GM21576 (cell line): ENCODE data around the gene GRIP2.

Experiments used
- ATAC-seq: cut with Tn5 transposase; IDR thresholded peaks from one replicate; pipeline ENCODE4 v1.9.1; 2021; ENCODE audit warnings: mild to moderate bottlenecking, moderate library complexity; ENCODE audit not compliant: unreplicated experiment

The GRIP2 gene

DNA sequence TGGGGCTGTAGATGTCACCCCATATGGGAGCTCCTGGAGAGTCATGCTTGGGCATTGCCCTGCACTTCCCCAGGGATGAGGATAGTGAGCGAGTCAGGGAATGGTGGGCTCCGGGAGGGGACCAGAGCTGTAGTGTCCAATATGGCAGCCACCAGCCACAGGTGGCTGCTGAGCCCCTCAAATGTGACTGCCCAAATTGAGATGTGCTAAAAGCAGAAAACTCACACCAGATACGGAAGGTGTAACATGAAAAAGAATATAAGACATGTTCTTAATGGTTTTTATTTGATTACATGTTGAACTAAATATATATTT is 31.7 kb downstream of the GRIP2 start:
- ATAC-seq, result no peak

- ATAC-seq, result no peak
These were observed 32.2 kb downstream of the GRIP2 start for GRCh38 chr3:14507757-14508504.

GRCh38 chr3:14507305-14507741 is 32.8 kb downstream of the GRIP2 start:
- no peak for ATAC-seq

DNA sequence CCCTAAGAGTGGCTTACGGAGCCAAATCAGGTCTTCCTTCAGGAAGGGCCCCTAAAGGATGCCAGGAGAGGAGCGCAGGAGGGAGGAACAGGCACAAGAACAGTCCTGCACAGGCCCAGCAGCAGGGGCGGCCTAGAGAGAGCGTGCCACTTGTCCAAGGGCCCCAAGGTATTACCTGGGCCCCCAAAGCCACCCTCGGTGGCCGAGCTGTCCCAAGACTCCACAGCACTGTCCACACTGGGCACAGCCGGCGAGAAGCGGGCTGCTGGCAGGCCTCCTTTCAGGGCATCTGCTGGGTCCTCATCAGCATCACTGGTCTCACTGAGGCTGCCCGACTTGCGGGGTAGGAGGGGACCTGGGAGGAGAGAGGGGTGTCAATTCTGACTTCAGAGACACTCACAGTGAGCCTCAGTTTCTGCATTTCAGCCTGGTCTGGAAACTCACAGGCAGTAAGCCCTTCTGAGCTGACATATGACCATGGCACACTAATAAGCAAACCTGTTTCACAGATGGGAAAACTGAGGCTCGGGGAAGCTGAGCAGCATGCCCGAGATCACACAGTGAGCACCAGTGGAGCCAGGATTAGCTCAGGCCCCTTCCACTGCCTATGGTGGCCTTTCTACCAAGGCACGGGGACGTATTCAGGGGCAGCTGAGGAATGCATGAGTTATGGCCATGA is 33.4 kb downstream of the GRIP2 start:
- ATAC-seq, result no peak

DNA sequence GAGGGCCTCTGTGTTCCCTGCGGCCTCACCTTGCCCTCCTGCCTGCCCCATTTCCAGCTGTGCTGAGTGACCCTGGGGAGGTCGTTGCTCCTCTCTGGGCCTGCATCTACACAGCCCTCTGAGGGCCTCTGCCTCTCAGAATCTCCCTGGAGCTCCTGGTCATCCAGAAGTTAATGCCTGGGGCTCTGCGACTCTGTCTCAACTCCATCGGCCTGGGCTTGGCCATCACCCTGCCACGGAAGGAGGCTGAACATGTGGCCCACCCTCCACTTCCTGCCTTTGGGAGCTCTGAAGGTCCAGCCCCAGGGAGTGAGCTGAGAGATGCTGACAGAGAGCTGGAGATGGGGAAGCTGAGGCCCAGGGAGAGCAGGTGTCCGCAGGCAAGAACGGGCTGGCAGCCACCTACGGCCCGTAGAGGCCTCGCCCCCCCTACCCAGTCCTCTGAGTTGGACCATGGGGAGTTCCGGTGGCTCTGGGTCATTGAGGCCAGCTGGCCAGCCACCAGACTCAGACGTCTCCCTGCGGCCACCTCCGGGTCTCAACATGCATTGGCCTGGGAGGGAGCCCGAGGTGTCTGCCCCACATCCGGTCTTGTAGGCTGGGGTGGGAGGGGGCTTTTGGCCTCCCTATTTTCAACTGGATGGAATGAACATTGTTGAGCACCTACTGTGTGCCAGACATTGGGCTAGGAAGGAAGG is 34.2 kb downstream of the GRIP2 start:
- ATAC-seq, result no peak

- ATAC-seq, result no peak
These were observed 34.9 kb downstream of the GRIP2 start for GRCh38 chr3:14505001-14505802.

DNA sequence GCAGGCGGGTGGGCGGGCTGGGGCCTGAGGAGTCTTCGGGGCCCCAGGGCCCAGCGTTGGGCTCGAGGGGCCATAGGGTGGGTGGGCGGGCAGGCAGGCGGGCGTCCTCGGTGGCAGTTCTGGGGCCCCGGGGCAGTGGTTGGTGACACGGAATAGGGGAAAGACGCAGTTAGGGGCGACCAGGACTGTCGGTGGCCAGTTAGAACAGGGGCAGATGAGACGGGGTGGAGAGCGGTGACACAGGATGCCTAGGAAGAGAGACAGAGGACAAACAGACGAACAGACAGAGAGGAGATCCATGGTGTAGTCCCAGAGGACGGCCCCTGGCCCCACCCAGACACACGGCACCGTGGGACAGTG is 36.5 kb downstream of the GRIP2 start:
- no peak for ATAC-seq

DNA sequence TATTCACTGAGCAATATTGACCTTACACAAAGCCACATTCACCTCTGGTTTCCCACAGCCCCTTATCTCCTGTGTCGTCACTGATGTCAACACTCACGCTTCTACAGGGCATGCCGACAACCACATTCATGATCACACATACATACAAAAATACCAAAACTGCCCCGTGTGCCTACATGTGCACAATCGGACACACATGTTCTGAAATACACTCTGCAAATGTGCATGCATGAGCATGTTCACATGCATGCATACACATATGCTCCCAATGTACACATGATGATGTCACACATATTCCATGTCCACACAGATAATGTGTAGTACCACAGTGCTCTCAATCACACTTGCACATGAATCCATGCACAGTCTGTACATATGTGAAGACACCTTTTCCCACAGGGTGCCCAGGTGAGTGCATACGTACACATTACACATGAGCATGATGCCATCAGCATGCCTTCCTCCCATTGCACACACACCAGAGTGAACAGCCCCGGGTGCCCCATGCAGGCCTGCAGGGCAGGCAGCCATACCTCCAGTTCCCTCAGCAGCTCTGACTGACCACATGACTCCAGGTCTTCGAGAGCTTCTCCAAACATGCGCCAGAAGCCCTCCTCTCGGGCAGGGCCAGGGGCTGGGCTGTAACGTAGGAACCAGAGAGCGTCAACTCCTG is 37.0 kb downstream of the GRIP2 start:
- ATAC-seq, result no peak

DNA sequence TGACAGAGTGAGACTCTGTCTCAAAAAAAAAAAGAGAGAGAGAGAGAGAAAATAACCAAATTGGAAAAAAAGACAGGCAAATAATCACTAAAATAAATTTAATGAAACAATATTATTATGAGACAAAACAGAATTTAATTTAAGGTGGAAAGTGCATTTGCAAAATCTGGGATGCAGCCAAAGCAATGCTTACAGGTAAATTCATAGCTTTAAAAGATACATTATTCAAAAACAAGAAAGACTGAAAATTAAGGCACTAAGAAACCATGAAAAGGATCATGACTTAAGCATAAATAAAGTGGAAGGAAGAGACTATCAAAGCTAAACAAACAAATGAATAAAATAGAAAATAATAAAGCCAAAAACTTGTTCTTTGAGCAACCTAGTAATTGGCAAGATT is 37.7 kb downstream of the GRIP2 start:
- ATAC-seq, result no peak

GRCh38 chr3:14497321-14497720 is 42.8 kb downstream of the GRIP2 start:
- no peak for ATAC-seq

GRCh38 chr3:14496351-14496750 is 43.8 kb downstream of the GRIP2 start:
- ATAC-seq, result no peak

DNA sequence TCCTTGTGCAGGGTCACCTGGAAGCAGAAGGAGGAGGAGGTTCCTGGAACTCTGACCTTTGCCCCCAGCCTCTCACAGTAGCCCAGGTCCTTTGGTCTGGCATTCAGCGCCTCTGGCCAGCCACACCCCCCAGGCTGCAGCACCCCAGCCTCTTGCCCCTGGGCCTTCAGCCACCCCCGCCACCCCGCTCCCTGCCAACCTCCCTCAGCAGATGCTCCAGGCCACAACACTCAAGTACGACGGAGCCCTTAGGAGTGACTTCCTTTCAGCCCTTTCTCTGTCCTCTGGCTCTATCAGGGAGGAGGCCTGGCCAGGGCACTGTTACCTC is 45.2 kb downstream of the GRIP2 start:
- ATAC-seq, result no peak

GRCh38 chr3:14494279-14494972 is 45.7 kb downstream of the GRIP2 start:
- ATAC-seq, result no peak

- no peak for ATAC-seq
These were observed 46.9 kb downstream of the GRIP2 start for GRCh38 chr3:14492948-14493881.

DNA sequence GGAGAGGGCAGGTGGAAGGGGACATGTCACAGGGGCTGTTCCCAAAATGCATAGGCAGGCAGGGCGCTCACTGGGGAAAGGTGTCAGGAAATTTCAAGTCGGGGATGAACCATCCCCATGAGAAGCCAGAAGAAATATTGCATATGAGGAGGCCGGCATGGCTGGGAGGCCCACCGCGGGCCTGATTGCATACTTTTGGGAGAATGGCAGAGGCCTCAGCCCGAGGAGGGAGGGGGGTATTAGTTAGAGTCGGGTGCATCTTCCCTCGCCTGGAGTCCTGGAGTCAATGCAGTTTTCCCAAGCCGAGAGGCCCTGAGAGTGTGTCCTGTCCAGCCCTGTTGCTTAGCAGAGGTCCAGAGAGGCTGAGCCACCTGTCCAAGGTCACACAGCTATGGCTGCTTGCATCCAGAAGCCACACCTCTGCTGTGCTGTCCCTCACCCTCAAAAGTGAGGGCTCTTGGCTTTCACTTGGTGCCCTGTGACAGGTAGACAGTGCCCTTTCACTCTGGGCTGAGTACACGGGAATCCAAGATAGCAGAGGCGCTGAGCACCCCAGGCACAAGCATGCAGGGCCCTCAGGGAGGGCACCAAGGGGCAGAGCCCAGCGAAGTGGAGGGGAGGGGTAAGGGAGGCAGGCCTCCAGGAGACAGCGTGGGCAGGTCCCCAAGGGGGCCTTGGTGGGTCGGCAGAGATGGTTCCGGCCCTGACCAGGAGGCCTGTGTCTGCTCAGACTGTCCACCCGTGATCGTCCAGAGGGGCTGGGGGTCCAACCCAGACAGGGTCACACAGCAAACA is 48.5 kb downstream of the GRIP2 start:
- no peak for ATAC-seq

DNA sequence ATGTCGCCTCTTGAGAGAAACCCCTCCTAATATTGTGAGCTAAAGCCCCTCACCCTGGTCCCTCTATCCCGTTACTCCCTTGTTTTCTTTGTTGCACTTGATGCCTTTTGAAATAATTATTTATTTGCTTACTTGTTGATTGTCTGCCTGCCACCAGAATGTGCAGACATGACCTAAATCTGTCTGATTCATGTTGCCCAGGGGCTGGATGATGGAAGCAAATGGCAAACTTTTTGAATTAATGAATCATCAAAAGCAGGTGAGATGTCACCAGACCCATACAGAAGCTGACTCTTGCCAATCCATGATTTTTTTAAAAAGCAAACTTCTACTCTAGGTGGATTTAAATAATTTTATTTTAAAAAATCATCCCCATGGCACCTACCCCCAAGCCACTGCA is 49.3 kb downstream of the GRIP2 start:
- ATAC-seq, result no peak

DNA sequence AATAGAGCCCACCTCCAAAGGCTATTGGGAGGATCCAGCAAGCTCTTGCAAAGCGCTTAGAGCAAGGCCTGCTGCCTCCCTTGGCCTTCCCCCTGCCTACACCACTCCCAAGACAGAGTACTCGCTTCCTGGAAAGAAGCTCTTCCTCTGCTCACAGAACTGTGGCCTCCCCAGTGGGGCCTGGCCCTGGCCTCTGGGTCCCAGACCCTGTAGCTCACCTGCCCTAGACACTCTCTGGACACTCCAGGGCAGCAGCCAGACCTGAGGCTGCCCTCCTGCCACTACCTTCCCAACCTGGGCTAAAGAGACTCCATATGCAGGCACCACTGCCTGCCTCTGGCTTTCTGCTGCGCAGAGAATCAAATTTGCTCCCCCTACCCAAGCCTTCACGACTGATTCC is 49.9 kb downstream of the GRIP2 start:
- no peak for ATAC-seq

DNA sequence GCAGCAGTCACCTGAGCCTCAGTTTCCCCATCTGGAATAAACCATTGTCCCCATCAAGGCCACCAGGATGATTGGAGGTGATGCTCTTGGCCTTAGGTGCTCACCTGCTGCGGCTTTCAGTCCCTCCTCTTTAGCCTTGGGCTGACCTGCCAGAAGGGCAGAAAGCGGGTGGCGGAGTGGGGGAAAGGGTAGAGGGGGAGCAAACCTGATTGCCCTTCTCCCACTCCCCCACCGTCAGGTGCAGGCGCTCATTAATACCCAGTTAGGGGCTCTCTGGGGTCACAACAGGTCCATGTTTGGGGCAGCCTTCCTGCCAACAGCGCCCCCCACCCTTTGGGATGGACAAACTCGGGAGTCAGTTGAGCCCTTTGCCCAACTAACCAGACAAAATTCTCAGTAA is 50.5 kb downstream of the GRIP2 start:
- no peak for ATAC-seq
